NT2/D1 (cell line): ENCODE measurements around the gene CD86.

Source experiments
- SUZ12 ChIP-seq: IDR thresholded peaks from 2 replicates; pipeline ENCODE4 v1.6.1; 2011; ENCODE audit not compliant: insufficient read length, insufficient read depth; ENCODE audit errors: extremely low read depth
- YY1 ChIP-seq: IDR thresholded peaks from 2 replicates; pipeline ENCODE4 v1.6.1; 2011; ENCODE audit not compliant: insufficient read length, insufficient read depth

GRCh38 chr3:122099255-122099654 lies 44.1 kb downstream of the CD86 start:
- no peak for TF ChIP-seq SUZ12
- no peak for TF ChIP-seq YY1
